ENCODE measurements around the gene CDHR3. TPM values are rescaled to one million over a fixed set of nuclear protein-coding genes. Genes with fewer than 3 reads are reported as not detected.

Gene CDHR3
- total RNA-seq, 1 experiment from 2014 or later: 6.5 TPM

- H3K27me3 ChIP-seq (ENCODE audit: control insufficient read depth, insufficient read depth, low read length): no peaks in the 10 kb centered on the region
- H3K4me3 ChIP-seq (ENCODE audit: low read depth in 2 of 2, low read length in 2 of 2): no peak overlapping the region
- ATAC-seq: no peak
- no TSS peak for BruUV-seq (replicated peaks)
- ChIA-PET POLR2A (no interaction called here), CTCF (interaction anchor here (0.6 kb wide), 1 partner anchor 91 kb away, joined by 5 read pairs; no protein-coding TSS in a partner anchor)
- no peaks in the 10 kb centered on the region for H3K4me1 ChIP-seq (ENCODE audit: control insufficient read depth, insufficient read depth, low read length)
- H3K36me3 ChIP-seq (ENCODE audit: control insufficient read depth, insufficient read depth, low read length): no peaks in the 10 kb centered on the region
- no peak for TF ChIP-seq TCF7L2 (IDR thresholded peaks at IDR 0.05; ENCODE audit: low read depth, low read length)
- no peak for TF ChIP-seq CTCF (IDR thresholded peaks at IDR 0.05)
- no peak for TF ChIP-seq SIN3A (IDR thresholded peaks at IDR 0.05; ENCODE audit: borderline replicate concordance, insufficient read depth, low read depth, low read length)
- no peak for TF ChIP-seq REST (IDR thresholded peaks at IDR 0.05; ENCODE audit: insufficient read depth in 1 of 2, low read depth in 2 of 2, low read length in 1 of 2)
- TF ChIP-seq POLR2AphosphoS5 (IDR thresholded peaks at IDR 0.05; ENCODE audit: low read depth, low read length): no peak
- intact Hi-C loops (cut with micrococcal nuclease; ENCODE audit: unreplicated experiment): no loop called here
- H3K27ac ChIP-seq (ENCODE audit: low read length): no peak overlapping the region
- in situ Hi-C loops (cut with HindIII; ENCODE audit: low pct_unique_long_range_greater_than_20kb, low sequenced_read_pairs): no loop called here
- H3K9me3 ChIP-seq (ENCODE audit: control insufficient read depth, insufficient read depth, low read depth, low read length): no peaks in the 10 kb centered on the region
- DNase-seq (ENCODE audit: low read depth, low spot score): no peak
These were observed 36.9 kb upstream of the CDHR3 start for GRCh38 chr7:105926131-105926530.

- in situ Hi-C loops (cut with HindIII; ENCODE audit: low pct_unique_long_range_greater_than_20kb, low sequenced_read_pairs): no loop called here
- no TSS peak for BruUV-seq (replicated peaks)
- CTCF ChIA-PET: no interaction called here
These were observed 31.9 kb upstream of the CDHR3 start for GRCh38 chr7:105931179-105931578.

More at GRCh38 chr7:105931179-105931578, 31.9 kb upstream of the CDHR3 start:
- Histone ChIP-seq H3K36me3 (ENCODE audit: control insufficient read depth, insufficient read depth, low read length) (no peaks in the 10 kb centered on the region), H3K4me1 (ENCODE audit: control insufficient read depth, insufficient read depth, low read length) (no peaks in the 10 kb centered on the region), H3K4me3 (ENCODE audit: low read depth in 2 of 2, low read length in 2 of 2) (no peak overlapping the region), H3K9me3 (ENCODE audit: control insufficient read depth, insufficient read depth, low read depth, low read length) (no peaks in the 10 kb centered on the region), H3K27me3 (ENCODE audit: control insufficient read depth, insufficient read depth, low read length) (no peaks in the 10 kb centered on the region), H3K27ac (ENCODE audit: low read length) (no peak overlapping the region)
- intact Hi-C loops (cut with micrococcal nuclease; ENCODE audit: unreplicated experiment): loop anchor here (5.0 kb wide), 1 partner anchor 221 kb away; no protein-coding TSS in a partner anchor
- TF ChIP-seq CTCF (IDR thresholded peaks at IDR 0.05) (no peak), POLR2AphosphoS5 (IDR thresholded peaks at IDR 0.05; ENCODE audit: low read depth, low read length) (no peak), SIN3A (IDR thresholded peaks at IDR 0.05; ENCODE audit: borderline replicate concordance, insufficient read depth, low read depth, low read length) (no peak), REST (IDR thresholded peaks at IDR 0.05; ENCODE audit: insufficient read depth in 1 of 2, low read depth in 2 of 2, low read length in 1 of 2) (no peak), TCF7L2 (IDR thresholded peaks at IDR 0.05; ENCODE audit: low read depth, low read length) (no peak)
- DNase-seq (ENCODE audit: low read depth, low spot score) (no peak), ATAC-seq (no peak)
- POLR2A ChIA-PET: no interaction called here

Measured in Panc1 (cell line).